LoVo (cell line): Measurements from ENCODE around the gene PDE8B.
"Not testable (repeated sequence)": the region's sequence is repeated elsewhere in the genome, so short reads cannot be mapped to it uniquely, and the experiment has no call there.

Experiments
- DNase-seq: peaks from one replicate; pipeline ENCODE4 v3.0.0-alpha.2; 2016; ENCODE audit warnings: low spot score

Gene PDE8B

DNA sequence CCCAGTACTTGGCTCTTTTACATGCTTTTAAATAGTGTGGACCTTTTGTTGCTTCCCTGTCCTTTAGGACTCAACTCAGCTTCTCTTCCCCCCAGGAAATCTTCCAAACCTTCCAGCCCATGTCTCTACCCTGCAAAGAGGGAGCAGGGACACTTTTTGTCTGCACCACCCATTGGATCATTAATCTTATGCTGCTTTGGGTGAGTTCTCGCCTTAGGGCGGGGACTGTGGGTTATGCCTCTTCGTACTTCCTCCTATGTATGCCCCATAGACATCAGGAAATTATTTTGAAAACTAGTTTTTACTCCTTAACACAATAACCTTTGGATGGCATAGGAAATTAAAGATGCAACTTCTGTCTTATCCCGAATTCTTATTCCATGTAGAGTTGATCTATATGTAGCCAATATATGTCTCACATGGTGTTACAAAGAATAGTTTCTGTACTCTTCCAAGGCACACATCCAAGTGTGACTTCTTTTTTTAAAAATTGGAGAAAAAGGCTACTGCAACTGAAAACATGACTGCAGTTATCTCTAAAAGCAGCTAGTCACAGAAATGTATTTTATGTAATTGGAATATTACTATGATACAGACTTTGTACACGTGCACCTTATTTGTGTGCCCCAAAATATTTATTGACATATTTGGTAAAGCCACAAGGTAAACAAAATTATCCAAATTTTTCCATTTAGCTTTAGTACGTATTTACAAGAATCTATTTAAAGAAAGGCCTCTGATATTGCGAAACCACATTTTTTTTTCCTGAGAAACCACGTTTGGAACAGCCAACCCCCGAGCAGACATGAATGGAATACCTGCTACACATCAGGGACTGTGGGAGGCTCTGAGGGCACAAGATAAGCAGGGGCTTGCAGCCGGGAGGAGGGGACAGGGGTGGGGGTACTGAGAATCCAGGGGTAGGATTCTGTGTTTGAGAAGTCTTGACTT, 148.1 kb downstream of the PDE8B start:
- no peak for DNase-seq

DNA sequence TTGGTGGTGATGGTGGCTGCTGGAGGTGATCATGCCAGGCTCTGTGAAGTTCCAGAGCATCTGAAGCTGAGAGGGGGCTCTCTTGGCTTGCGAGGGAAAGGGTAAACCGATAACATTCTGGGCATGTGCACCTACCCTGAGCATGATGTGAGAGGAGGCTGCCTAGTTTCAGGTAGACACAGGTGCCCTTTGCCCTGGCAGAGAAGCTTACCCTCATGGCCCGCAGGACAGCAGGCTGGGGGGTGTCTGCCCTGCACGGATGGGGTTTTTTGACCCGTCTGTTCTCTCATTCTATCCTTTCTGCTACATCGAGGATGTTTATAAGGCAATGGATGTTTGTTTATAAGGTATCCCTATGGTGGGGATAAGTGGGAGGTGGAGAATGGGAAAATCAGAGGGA, 148.8 kb downstream of the PDE8B start:
- no peak for DNase-seq

DNA sequence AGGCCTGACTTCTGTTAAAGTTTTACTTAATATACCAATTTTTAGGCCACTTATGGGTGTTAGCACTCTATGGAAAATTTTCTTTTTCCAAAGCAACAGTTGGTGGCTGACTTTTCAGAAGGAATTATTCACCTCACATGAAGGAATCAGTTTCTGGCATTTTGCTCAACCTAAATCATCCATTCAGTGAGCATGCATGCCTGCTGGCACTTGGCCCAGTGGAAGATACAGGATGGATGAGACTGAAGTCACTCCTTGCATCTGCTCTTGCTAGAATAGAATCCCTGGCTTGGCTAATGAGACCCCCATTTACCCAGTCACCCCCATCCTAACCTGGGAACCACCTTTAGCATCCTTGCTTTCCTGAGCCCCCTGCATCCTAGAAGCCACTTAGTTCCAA, 149.9 kb downstream of the PDE8B start:
- DNase-seq = no peak

DNA sequence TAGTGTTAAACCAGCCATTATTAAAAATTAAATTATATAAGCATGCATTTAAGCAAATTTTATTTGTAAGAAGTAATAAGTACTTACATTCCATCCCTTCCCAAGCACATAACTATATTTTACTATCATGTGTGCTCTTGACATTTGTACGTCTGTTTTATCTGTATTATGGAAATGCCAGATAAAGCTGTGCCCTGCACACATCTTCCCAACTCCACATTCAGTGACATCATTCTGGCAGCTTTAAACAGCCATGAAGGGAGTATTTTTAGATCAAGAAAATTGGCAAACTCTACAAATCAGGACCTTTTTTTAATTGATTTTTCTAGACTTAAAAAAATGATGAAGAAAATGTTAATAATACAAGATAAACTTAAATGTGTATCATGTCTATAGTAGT, 150.5 kb downstream of the PDE8B start:
- no peak for DNase-seq

DNA sequence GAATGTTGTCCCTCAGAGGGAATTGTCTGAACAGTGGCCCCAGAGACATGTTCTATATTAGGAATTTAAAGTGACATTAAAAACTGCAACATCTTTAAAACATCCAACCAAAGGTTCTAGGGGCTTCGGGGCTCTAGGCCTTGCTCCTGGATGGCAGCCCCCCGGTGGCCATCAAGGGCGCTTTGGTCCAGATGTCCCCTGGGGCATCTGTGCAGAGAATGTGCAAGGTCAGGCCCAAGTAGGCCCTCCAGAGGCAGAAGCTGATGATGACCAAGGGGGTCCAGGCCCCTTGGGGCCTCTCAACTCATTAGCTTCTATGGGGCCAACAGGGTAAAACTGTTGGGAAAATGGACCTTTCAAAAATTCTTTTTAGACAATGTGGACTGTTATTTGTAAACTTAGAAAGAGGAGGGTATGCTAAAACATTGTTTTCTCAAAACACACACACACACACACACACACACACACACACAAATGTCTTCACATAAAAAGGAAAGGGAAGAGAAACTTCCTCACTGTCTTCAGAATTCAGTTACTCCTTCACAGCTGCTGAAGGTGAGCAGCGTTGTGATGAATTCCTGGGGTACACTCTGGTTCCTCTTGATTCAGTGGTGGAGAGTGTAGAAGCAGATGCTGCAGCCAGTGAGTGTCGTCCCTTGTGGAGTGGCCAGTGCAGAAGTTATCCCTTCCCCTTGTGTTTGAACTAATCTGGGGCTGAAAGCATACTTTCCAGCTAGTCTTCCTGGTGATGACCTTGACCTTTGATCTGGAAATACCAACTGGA, 156.4 kb downstream of the PDE8B start:
- no peak for DNase-seq

DNA sequence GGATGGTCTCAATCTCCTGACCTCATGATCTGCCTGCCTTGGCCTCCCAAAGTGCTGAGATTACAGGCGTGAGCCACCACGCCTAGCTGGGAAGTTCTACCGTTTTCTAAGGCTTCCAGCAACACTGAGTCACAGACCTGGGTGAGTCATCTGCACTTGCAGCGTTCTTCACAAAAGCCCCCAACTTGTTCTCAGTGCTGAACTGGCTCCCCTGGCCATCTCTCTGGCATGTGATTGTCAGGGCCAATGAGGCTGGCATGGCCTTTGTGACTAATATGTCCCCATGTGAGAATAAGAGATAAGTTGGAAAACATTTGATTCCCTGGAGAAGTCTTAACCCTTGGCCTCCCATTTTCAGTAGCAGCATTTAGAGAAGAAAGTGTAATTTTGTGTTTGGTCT, 157.3 kb downstream of the PDE8B start:
- peak; percentile 19 for DNase-seq

DNA sequence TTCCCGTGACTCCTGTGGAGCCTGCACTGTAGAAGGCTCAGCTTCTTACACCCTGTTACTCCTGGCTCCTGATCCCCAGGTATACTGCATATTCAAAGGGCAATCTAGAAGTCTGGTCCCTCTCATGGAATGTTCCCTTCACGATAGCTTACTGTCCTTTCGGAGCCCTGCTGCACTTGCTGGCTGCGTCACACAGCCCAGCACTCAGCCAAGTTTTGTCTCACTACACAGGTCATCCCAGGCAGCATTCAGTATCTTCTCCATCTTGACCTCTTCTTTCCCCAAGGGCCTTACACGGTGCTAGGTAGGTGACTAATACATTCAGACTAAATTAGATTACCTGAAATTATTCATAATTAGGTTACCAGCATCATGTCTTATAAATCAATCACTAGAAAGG, 157.9 kb downstream of the PDE8B start:
- no peak for DNase-seq

DNA sequence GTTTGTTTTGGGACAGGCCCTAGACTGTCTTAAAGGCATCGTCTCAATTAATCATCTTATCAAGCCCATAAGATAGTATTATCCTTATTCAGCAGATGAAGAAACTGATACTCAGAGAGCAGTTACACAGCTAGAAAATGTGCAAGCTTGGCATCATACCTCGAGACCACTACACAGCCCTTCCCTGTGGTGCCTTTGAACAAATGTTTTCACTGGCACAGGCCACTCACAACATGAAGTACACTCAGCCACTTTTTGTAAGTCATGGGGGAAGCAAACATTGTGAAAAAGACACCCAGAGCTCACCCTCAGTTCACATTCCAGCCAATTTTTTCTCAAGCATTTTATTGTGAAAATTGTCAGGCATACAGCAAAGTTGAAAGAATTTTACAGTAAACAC, 159.1 kb downstream of the PDE8B start:
- DNase-seq = no peak

DNA sequence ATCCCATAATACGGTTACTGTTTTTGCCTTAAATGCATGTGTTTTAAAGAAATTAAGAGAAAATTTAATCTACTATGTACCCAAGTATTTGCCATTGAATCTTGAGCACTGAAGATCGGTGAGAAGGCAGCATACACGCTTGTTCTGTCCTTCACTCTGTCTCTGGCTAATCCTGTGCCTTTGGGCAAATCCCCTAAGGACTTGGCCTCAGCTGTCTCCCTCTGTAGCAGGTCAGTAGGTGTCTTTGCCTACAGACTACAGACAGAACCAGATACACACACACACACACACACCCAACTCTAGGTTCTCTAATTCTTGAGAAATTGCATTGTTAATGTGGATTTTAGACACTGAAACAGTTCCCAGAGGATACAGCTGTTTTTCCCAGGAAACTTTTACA, 164.2 kb downstream of the PDE8B start:
- DNase-seq = no peak

DNA sequence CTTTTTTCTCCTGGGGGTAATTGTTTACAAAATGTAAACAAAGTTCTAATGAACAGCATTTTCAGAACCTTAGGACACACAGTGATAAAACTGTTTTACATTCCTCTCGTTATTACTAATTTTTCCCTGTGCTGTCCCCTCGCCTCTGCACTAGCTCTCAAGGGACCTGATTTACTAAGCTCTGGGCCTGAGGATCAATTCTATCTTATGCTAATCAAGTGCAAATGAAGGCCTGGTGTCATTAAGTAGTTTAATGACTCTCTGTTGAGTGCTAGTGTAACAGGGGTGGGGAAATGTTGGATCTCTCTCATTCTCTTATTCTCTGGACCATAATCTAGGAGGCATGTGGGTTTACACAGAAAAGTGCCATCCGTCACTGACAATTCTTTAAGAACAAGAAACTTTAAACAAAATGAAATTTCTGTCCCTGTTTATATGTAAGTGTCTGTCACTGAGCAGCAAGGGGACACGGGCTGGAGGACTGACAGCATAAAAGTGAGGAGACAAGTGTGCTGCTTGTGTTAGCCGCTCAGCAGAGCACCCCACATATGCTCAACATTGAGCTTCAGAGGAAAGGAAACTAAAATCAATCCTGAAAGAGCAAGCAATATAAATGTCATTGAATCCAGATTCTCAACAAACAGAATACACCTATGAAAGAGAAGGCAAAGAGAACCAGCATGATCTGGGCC, 166.3 kb downstream of the PDE8B start:
- no peak for DNase-seq

DNA sequence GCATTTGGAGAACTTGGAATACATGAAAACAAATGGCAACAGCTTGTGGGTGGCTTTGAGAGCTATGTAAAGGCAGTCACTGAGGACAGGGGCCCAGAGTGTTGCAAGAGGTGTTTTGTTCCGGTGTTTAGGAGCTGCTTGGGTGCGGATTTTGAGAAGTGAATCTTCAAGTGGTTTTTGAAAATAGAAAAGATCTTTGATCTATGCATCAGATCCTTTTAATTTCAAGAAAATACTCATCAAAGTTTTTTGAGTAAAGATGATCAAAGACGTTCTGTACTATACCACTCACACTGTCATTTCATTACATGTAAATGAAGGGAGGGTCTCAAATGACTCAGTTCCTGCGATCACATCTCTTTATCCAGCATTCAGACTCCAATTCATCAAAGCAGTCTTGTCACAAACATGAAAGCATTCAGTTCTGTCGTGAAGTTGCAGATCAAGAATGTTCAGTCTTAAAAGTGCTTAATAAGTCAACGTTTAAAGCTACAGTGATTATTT, 169.1 kb downstream of the PDE8B start:
- DNase-seq = no peak

DNA sequence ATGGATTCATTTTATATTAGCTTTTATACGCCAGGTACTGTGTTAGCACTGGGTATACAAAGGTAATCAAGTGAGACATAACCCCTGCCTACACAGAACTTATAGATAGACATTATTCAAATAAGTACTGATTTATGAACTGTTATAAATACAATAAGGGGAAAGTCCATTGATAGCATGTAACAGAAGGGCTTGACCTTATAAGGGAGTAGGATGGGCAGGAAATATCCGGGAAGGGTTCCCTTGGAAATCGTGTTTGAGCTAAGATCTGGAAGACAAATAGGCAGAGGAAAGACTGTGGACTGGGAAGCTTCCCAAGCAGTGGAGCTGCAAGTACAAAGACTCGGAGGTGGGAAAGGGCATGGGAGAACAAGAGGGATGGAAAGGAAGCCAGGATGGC, 170.2 kb downstream of the PDE8B start:
- DNase-seq = no peak

DNA sequence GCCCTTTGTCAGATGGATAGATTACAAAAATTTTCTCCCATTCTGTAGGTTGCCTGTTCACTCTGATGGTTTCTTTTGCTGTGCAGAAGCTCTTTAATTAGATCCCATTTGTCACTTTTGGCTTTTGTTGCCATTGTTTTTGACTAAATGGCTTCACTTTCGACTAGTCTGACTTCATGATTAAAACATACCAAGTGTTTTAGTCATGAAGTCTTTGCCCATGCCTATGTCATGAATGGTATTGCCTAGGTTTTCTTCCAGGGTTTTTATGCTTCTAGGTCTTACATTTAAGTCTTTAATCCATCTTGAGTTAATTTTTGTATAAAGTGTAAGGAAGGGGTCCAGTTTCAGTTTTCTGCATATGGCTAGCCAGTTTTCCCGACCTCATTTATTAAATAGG, 172.9 kb downstream of the PDE8B start:
- DNase-seq = not testable (repeated sequence)

DNA sequence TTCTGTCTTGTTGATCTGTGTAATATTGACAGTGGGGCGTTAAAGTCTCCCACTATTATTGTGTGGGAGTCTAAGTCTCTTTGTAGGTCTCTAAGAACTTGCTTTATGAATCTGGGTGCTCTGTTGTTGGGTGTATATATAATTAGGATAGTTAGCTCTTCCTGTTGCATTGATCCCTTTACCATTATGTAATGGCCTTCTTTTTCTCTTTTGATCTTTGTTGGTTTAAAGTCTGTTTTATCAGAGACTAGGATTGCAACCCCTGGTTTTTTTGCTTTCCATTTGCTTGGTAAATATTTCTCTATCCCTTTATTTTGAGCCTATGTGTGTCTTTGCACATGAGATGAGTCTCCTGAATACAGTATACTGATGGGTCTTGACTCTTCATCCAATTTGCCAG, 175.9 kb downstream of the PDE8B start:
- DNase-seq = not testable (repeated sequence)

DNA sequence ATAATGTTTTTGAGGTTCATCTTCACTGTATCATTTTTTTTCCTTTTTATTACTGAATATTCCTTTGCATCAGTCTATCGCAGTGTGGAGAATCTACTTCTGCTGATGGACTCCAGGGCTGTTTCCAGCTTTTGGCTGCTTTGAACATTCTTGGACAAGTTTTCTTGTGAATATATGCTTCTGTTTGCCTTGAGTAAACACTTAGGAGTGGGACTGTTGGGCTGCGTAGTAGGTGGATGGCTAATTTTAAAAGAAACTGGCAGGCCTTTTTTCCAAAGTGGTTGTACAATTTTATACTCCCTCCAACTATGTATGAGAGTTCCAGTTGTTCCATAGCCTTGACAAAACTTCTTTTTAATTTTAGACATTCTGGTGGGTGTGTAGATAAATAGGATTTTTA, 179.3 kb downstream of the PDE8B start:
- no peak for DNase-seq

DNA sequence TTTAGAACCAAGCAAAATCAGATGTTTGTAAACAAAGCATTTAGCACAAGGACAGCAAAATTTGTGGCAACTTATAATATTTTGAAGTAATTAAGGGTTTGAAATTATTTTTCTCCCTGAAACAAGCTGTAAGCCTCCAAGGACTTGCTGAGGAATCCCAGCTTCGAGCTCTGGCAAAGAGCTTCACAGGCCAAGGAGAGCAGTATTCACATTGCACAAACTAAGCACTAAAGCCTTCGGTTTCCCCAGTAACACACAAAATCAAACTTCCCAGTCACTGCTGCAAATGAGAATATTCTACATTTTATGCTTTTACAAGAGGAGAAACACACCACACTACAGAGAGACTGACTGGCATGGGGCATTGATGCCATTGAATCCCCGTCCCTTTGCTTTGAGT, 179.7 kb downstream of the PDE8B start:
- DNase-seq = no peak

DNA sequence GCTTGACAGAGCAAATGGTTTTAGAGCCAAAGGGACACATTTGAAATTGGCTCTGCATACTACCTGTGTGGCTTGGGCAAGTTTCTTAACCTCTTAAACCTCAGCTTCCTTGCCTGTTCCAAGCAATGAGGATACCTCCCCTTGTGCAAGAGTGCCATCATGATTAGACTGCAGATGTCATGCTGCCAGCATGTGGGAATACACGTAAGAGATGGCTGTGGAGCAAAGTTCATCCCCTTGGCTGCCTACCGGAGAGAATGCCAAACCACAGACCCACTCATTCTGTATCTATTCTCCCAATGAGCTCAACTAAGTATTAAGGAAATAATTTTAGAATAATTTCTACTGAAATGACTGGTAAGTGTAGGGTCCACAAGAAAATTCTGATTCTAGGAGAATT, 180.3 kb downstream of the PDE8B start:
- no peak for DNase-seq

DNA sequence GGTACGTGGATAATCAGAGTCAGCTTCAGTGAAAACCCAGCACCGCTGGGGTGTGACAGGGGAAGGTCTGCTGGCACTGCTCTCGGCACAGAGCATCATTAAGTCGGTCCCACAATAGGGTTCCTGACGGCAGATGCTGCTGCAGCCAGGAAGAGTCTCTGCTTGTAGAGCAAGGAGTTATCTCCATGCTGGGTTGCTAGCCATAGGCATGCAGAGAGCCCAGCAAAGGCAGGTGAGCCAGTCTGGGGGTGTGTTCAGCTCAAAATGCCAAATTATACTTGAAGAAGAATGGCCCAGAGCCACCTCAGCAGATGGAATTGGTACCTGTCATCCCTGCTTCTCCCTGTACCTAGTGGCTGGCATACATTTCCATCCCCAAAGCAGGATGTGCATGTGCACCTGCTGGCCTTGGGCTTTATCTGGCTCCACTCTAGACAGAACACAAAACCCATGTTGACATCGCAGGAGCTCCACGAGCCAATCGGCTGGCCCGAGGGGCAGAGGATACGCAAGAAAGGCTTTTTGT, 180.8 kb downstream of the PDE8B start:
- DNase-seq = no peak

DNA sequence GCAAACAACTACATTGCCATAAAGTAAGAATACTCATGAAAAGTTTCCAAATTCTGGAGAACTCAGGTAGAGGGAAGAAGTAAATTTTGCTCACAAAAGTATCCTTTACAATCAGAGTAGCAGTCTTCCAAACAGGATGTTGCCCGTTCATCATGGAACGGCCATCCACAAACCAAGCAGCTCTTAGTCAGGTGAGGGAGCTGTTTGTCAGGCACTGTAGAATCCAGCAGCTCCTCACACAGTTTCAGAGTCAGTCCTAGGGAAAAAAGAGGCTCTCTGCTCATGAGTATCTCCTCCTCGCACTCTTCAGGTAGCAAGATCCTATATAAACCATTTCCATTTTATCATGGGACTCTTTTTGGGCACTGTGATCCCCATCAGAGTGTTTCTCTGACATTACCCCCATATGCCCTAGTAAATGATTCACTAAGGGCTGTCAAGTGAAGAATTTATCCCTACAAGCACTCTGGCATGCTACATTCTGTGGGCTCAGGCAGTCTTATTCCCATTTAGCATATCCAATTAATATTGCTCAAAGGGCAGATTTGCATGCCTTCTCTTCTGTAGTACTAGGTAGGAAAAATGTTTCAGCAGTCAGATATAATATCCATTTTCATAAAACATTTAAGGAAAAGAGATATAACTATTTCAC, 183.7 kb downstream of the PDE8B start:
- no peak for DNase-seq

DNA sequence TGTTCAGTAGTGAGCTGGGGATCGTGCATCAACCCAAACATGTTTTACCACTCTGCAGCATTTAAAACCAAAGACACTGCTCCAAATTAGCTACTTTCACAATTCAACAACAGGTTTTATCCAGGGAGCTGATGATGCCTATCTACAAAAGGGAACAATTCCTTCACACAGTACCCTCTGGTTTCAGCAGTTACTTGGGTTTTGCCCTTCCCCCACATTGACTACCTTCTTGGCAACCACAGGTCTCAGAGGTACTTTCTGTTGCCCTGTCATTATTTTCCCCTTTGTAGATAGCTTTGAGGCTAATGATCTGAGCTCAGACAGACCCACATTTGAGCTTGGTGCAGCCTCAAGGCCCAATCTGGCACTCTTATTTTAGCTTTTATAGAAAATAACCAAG, 185.5 kb downstream of the PDE8B start:
- DNase-seq = no peak

DNA sequence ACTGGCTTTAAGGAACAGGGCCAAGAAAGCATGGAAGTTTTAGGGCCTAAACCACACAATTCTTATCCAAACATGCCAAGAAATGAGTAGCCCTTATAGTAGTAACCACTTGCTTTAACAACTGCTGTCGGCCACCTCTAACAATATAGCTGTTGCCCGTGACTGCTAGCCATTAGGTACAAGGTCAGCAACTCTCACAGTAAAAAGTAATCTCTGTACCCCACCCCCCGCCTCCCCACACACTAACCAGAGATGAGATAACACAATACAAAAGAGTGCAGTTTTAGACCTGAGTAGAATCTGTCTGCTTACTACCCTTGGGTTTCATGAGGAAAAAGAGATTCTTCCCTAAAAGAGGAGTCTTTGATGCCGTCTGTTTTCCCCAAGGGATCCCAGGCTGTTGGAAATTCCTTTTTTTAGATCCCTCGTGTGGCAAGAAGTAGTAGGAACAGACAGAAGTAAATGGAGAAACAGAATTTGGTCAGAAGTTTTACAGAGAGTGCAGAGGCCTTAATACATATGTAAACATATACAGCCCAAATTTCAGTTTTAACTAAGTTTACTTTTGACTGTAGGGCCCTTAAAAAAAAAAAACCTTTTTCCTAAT, 187.3 kb downstream of the PDE8B start:
- DNase-seq = no peak
